Natural killer cell (primary cell): ENCODE results near the gene LCAT. TPM values are rescaled to one million over a fixed set of nuclear protein-coding genes. Genes with fewer than 3 reads are reported as not detected.
"Not testable (repeated sequence)": the region's sequence is repeated elsewhere in the genome, so short reads cannot be mapped to it uniquely, and the experiment has no call there.

Experiments
- ATAC-seq, 3 donors: fragments of 150-1000 bp in 2 of 3; fragments of 200-7000 bp in 1 of 3; cut with Tn5 transposase; 1 replicate in 1 of 3; 2 replicates in 2 of 3; pipeline ENCODE4 v1.10.0; 2021; ENCODE audit warnings: mild to moderate bottlenecking in 2 of 3, moderate library complexity in 2 of 3
- DNase-seq, 2 donors: peaks; one replicate each; pipeline versions ENCODE4 v3.0.0 to v3.0.0-alpha.2; 2013 to 2021; ENCODE audit warnings: mixed read lengths in 1 of 2
- H3K27ac ChIP-seq: one replicate; pipeline ENCODE4 v1.5.1; 2013; ENCODE audit warnings: mild to moderate bottlenecking, low read length
- H3K27me3 ChIP-seq: one replicate; pipeline ENCODE4 v1.6.1; 2013; ENCODE audit warnings: low read length; ENCODE audit not compliant: control insufficient read depth, insufficient read depth
- H3K36me3 ChIP-seq: one replicate; pipeline ENCODE4 v1.6.1; 2013; ENCODE audit warnings: low read length; ENCODE audit not compliant: control insufficient read depth, insufficient read depth
- H3K4me1 ChIP-seq: one replicate; pipeline ENCODE4 v1.6.1; 2013; ENCODE audit warnings: low read length; ENCODE audit not compliant: control insufficient read depth, insufficient read depth
- H3K4me3 ChIP-seq: one replicate; pipeline ENCODE4 v1.5.1; 2013; ENCODE audit warnings: low read length
- H3K9me3 ChIP-seq: one replicate; pipeline ENCODE4 v1.6.1; 2013; ENCODE audit warnings: low read length; ENCODE audit not compliant: control insufficient read depth, insufficient read depth
- H3K27ac Mint-ChIP-seq, 2 donors: one replicate each; pipeline ENCODE4 v1.8.0; 2022; ENCODE audit warnings: mild to moderate bottlenecking in 2 of 2, mixed read lengths in 2 of 2, moderate library complexity in 1 of 2
- H3K27me3 Mint-ChIP-seq, 2 donors: one replicate each; pipeline ENCODE4 v1.8.0; 2022; ENCODE audit warnings: low read depth in 2 of 2, mixed read lengths in 2 of 2
- H3K36me3 Mint-ChIP-seq: one replicate; pipeline ENCODE4 v1.8.0; 2022; ENCODE audit warnings: mixed read lengths
- H3K4me1 Mint-ChIP-seq, 2 donors: one replicate each; pipeline ENCODE4 v1.8.0; 2022; ENCODE audit warnings: mixed read lengths in 2 of 2
- H3K4me3 Mint-ChIP-seq: one replicate; pipeline ENCODE4 v1.8.0; 2022; ENCODE audit warnings: mild to moderate bottlenecking, moderate library complexity, mixed read lengths
- H3K9me3 Mint-ChIP-seq, 2 donors: one replicate each; pipeline ENCODE4 v1.8.0; 2022; ENCODE audit warnings: mixed read lengths in 2 of 2
- CTCF ChIP-seq: fragments of 200-600 bp; IDR thresholded peaks from one replicate; pipeline ENCODE4 v1.8.0; 2022; ENCODE audit warnings: antibody characterized with exemption
- WGBS: methylation state at CpG from one replicate; pipeline ENCODE4 v1.1.7; 2013; ENCODE audit warnings: missing lambda C conversion rate; ENCODE audit not compliant: insufficient coverage; 5-methylcytosine and 5-hydroxymethylcytosine counted together
- intact Hi-C: fragments of 100-400 bp; cut with micrococcal nuclease; formaldehyde crosslinking; loops from one replicate; pipeline ENCODE4 v1.14.2; 2022
- total RNA-seq, 4 donors: library from RNA; stranded (reverse); fragments of 120-200 nt in 1 of 4; gene quantifications; one replicate each; pipeline versions ENCODE4 v1.2.3 to v1.2.4, GENCODE V29; 2013 to 2022

LCAT gene
- total RNA-seq, 3 donors from 2014 or later (not counting 1 experiment from before 2014, with no cell fraction given), result 7.1 to 12.4 (median 11.5) TPM

DNA sequence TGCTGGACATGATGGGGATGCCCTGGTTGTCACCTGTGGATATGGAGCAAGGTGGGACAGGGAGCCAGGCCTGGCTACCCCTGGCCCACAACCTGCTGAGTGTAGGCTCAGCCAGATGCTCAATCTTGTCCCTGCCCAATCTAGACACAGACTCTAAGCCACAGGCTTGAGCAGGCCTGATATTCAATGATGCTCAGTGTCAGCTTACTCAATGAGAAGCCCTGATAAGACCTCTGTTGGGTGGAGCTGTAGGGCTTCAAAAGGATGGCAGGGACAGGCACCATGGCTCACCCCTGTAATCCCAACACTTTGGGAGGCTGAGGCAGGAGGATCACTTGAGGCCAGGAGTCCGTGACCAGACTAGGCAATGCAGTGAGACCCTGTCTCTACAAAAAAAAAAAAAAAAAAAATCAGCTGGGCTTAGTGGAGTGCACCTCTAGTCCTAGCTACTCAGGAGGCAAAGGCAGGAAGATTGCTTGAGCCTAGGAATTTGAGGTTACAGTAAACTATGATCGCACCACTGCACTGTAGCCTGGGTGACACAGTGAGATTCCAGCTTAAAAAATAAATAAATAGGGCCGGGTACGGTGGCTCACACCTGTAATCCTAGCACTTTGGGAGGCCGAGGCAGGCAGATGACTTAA is 3.4 kb downstream of the LCAT start:
- Histone ChIP-seq H3K4me1 (peaks cover 43% of the 10 kb centered on the region), H3K27ac (no peak overlapping the region), H3K27me3 (no peaks in the 10 kb centered on the region), H3K36me3 (peaks cover 11% of the 10 kb centered on the region), H3K4me3 (no peak overlapping the region), H3K9me3 (no peaks in the 10 kb centered on the region)
- ATAC-seq, result no peak
- intact Hi-C loops, result no loop called here
- Mint-ChIP-seq H3K4me3 (no peak overlapping the region), H3K4me1 (peaks cover 30 to 38% of the 10 kb centered on the region in 2 donors), H3K27me3 (no peaks in the 10 kb centered on the region), H3K36me3 (no peaks in the 10 kb centered on the region), H3K9me3 (no peaks in the 10 kb centered on the region), H3K27ac (peak overlapping the region; percentile 56 to 84)
- no peak for DNase-seq
- WGBS, result 99% methylated on average over 5 of the region's 5 CpGs
- TF ChIP-seq CTCF, result no peak

DNA sequence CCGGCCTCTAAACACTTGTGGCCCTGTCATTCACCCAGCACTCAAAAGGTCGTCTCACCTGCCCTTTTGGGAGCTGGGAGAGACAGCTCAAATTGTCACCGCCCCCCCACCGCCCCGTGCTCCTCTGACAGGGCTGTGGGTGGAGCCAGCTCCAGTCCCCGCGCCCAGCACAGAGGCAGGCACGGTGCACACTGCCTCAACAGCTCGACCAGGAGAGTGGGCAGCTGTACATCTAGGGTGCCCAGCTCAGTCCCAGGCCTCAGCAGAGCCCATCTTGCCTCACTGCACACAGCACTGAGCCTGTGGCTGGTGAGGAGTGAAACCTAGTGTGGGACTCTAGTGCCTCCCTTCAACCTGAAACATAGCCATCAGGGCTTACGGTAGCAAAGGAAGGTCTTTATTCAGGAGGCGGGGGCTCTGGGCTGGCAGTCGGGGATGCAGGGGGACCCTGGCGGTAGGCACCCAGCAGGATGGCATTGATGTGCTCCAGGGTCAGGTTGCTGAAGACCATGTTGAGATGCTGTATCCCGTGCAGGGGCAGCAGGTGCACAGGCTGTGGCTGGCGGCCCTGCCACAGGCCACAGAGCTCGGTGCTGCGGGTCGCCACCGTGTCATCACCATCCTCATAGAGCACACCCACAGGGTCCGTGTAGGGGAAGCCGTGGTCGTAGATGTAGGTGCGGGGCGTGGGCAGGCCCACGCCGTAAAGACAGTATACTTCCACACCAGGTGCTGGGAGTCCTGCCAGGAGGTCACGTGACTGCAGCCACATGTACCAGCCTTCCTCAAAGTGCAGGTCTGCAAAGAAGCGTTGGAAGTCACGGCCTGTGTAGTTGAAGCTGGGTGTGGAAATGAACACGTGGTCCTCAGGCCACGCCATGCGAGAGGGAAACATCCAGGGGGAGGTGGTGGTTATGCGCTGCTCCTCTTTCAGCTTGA is 4.1 kb downstream of the LCAT start:
- Histone ChIP-seq H3K36me3 (peaks cover 10% of the 10 kb centered on the region), H3K27me3 (no peaks in the 10 kb centered on the region), H3K27ac (peak overlapping the region; percentile 40), H3K4me1 (peaks cover 51% of the 10 kb centered on the region), H3K9me3 (no peaks in the 10 kb centered on the region), H3K4me3 (no peak overlapping the region)
- Mint-ChIP-seq H3K36me3 (no peaks in the 10 kb centered on the region), H3K4me1 (peaks cover 38 to 46% of the 10 kb centered on the region in 2 donors), H3K9me3 (no peaks in the 10 kb centered on the region), H3K27me3 (no peaks in the 10 kb centered on the region), H3K27ac (peak overlapping the region; percentile 56 to 84), H3K4me3 (no peak overlapping the region)
- DNase-seq (peak in 1 of 2 donors; percentile 67), ATAC-seq (no peak)
- intact Hi-C loops, result loop anchor here (5.0 kb wide), 3 partner anchors 97 to 457 kb away; partner anchors contain the start of genes AGRP, ATP6V0D1, RANBP10 and THAP11
- WGBS, result 49% methylated on average over 33 of the region's 33 CpGs
- no peak for TF ChIP-seq CTCF

DNA sequence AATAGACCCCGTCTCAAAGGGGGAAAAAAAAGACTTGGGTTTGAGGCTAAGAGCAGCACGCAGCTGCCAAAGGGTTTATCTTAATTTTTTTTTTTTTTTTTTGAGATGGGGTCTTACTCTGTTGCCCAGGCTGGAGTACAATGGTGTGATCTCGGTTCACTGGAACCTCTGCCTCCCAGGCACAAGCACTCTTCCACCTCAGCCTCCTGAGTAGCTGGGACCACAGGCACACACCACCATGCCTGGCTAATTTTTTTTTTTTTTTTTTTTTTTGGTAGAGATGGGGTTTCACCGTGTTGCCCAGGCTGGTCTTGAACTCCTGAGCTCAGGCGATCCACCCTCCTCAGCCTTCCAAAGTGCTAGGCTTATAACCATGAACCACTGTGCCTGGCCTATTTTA is 6.2 kb downstream of the LCAT start:
- H3K4me3 ChIP-seq, H3K27me3 Mint-ChIP-seq, H3K9me3 ChIP-seq, H3K27me3 ChIP-seq, H3K4me3 Mint-ChIP-seq, ATAC-seq, DNase-seq, H3K9me3 Mint-ChIP-seq, H3K36me3 Mint-ChIP-seq: not testable (repeated sequence)
- Histone ChIP-seq H3K36me3 (peaks cover 26% of the 10 kb centered on the region), H3K4me1 (peaks cover 61% of the 10 kb centered on the region), H3K27ac (peak overlapping the region; percentile 73)
- H3K27ac Mint-ChIP-seq, result peak overlapping the region; percentile 98
- intact Hi-C loops, result loop anchor here (2.0 to 5.0 kb wide), 4 partner anchors 45 to 455 kb away; partner anchors contain the start of genes AGRP, ATP6V0D1, PSKH1 and RANBP10
- H3K4me1 Mint-ChIP-seq, result peaks cover 46 to 58% of the 10 kb centered on the region in 2 donors
- 97% methylated on average over 5 of the region's 5 CpGs for WGBS
